T-helper 9 cell (primary cell): ENCODE results near the gene ETFRF1.
A peak's percentile ranks its signal among the peaks of the same experiment; 100 is the strongest.

Source experiments
- DNase-seq: peaks from one replicate; pipeline ENCODE4 v3.0.0-alpha.2; 2020

The ETFRF1 gene

DNA sequence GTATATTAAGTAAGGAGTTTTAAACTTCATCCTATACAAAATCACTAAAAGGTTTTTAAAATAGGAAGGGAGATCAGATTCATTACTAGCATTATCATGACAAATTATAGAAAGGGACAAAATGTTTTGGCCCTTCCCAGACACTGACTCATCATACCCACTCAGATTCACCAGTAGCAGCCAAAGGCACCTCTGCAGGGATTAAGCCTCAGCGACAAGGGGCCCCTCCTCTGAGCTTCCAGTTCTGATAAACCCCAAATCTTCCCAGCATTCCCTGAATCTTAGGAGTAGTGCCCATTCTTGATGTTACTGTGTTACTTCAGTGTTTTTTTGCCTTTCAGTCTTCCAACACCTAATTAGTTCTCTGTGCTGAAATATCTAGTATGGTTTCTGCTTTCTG is 41.2 kb downstream of the ETFRF1 start:
- DNase-seq, result no peak

DNA sequence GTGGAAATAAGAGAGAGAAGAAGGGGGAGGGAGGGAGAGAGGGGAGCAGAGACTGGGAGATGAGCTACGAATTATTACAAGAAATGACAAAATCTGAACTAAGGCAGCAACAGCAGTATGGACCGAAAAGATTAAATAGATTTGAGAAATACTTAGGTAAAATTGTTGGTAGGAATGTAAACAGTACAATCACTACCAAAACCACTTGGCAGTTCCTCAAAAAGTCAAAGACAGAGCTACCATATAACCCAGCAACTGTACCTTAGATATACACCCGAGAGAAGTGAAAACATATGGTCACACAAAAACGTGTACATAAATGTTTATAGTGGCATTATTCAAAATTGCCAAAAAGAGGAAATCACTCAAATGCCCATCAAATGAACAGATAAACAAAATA is 41.6 kb downstream of the ETFRF1 start:
- DNase-seq, result no peak

DNA sequence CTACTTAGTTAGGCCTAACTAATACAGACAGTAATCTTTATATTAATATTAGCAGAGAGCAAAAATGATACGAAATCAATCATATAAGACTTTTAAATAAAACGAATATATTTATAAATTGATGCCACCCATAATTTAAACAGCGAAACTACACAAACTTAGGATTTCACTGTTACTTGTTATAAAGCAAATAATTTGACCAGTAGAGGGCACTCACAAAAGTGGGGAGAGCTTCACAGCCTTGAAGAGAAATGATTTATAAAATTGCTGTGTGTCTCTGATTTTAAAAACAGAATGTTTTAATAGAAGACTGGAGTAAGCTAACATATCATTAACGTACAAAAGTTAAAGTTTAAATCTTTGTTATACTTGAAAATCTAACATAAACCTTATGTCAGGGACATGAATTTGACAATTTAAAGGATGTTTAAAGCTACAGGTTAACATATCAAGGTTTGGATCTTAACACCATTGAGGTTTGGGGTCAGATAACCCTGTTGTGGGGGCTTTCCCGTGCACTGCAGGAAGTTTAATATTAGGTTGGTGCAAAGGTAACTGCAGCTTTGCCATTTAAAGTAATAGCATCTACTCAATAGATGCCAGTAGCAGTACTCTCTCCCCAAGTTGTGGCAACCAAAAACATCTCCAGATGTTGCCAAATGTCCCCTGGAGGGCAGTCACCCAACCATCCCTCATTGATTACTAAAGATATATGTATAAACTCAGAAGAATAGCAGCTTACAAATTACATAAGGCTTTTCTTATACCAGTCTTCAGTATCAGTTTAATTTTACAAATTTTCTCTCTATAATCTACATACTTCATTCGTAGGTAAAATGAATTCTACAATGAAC is 46.4 kb downstream of the ETFRF1 start:
- DNase-seq, result peak; percentile 6

DNA sequence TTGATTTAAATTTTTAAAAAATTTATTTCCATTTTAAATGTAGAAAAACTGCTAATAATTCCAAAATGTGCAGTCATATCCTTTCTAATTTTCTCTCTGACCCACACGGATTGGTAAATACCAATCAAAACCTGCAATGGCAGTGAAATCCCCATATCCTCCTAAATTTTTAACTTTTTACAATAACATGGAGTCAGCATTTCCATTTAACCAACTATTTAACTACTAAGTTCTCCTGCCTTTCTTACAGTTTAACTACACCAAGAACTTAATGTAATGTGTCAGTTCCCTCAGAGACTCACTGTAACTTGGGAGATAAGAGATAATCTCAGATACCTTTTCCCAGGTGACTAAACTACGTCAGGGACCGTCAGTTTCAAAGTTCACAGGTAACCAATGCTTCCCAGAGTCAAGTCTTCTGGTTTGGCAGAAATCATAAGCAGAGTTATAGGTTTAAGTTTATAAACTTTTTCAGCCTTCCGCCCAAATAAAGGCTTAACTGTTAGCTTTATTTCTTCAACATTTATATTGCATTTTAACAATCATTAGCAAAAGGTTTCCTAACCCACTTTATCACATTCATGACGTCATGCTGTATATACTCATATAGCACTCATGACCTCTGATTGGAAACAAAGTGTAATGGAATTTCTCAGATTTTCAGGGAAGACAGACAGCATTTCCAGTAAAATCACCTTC is 48.1 kb downstream of the ETFRF1 start:
- no peak for DNase-seq

DNA sequence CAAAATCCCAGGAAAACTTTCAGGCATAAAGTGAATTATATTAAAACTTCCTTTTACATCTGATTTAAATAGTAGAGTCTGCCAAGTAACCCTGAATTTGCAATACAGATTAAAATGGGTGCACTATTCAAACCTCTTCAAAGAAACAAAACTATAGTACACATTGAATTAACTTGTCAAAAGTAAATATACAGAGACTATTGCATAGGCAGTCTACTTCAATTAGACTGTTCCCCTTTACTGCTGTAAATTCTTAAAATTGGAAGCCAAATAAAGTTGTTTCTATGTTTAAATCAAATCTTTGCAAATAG is 48.6 kb downstream of the ETFRF1 start:
- DNase-seq, result no peak

DNA sequence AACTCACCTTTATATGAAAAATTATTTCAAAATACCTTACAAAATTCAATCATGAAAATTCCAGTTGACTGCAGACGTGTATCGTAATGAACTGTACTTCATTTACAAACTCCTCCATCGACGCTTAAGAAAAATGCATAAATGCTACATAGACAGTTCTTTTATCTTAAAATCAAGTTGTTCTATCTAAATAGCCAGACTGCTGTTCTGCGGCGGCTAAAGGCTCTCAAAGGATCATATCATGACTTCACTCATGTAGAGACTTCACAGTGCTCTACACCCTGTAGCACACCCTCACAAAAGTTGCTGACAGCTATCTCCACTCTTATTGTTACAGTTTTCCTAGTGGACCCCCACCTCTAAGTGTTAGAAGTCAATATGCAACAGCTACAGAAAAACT is 50.5 kb downstream of the ETFRF1 start:
- no peak for DNase-seq

DNA sequence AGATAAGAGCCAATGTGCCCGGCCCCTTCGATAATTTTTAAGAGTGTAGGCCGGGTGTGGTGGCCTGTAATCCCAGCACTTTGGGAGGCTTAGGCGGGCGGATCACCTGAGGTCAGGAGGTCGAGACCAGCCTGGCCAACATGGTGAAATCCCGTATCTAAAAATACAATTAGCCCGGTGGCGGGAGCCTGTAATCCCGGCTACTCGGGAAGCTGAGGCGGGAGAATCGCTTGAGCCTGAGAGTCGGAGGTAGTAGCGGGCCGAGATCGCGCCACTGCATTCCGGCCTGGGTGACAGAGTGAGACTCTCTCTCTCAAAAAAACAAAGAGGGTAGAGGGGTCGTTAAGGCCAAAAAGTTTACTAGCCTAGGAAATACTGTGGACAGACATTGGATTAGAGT is 53.1 kb downstream of the ETFRF1 start:
- no peak for DNase-seq

DNA sequence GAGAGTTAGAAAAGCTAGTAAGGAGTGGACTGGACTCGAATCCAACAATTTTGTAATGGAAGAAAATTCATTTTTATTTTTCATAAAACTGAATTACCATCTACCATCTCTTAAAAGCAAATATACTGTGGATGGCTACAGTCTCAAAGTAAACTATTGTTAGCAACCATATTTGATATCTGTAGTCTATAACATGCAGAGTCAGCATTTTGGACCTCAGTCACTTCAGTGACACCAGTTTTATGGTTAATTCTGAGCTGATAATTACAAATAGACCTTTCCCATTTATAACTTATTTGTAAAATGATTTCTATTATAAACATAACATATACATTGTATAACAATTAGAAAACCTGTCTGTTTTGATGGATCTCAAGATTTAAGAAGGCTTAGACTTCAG is 53.7 kb downstream of the ETFRF1 start:
- DNase-seq, result no peak

DNA sequence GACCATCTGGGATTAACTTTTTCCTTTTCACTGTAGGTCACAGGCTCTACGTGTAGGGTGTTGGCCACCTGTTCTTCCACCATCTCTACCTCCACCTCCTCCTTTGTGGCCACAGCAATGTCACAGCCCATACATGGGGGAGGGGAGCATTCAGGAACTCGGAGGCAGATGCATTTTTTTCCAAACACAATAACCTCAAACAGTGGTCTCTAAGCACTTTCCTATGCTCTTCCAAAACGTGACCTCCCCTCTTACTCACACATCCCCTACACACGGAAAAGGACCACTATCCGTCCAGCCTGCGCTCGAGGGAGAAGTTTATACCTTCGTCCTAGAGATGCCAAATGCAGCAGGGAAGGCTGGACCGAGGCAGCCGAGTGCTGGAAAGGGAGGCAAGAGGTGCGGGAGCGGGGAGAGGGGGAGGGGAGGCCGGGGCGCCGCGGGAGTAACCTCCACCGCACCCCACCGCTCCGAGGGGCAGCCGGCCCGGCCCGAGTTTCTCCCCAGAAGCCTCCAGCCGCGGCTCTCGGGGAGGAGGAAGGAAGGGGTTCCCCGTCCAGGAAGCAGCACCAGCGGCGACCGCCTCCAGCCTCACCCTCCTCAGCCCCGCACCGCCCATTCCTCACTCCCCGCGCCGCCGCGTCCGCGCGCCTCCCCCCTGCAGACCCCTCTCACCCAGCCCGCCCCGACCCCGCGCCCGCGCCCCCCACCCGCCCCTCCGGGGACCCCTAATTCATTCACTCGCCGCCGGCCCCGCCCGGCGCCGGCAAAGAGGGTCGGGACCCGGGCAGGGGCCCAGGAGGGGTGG is 55.1 kb downstream of the ETFRF1 start:
- peak; percentile 46 for DNase-seq

DNA sequence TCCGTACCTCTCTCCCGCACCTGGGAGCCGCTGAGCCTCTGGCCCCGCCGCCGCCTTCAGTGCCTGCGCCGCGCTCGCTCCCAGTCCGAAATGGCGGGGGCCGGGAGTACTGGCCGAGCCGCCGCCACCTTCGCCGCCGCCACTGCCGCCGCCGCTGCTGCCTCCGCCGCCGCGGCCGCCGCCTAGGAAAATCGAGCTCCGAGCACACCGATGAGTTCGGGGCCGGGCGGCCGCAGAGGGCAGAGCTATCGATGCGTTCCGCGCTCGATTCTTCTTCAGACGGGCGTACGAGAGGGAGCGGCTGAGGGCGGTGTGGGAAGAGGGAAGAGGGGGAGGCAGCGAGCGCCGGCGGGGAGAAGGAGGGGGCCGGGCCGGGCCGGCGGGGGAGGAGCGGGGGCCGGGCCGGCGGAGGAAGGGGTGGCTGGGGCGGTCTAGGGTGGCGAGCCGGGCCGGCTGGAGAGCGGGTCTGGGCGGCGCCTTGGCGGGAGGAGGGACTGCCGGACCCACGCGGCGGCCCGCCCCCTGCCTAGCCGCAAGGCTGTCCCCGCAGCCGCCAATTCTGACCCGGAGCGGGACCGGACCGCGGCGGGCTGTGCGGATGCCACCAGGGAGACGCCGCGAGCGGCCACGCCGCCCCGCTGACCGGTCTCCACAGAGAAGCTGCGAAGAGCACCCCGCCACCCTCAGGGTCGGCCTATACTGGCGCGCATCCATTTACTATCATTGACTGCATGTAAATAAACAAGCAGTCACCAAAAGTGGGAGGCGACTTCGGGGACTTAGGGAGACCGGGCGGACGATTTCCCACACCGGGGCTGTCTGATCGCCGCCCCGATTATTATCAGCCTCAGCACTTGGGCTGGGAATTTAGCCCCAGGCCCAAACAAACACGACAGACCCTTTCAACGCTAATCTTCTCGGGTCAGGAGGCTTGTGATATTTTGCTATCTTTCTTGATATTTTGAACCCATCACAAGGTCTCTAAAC is 56.0 kb downstream of the ETFRF1 start, which contains the start of gene KRAS:
TSS of gene KRAS (minus strand) at position 186 of the 987 bp plus-strand sequence.
- peak; percentile 85 for DNase-seq

DNA sequence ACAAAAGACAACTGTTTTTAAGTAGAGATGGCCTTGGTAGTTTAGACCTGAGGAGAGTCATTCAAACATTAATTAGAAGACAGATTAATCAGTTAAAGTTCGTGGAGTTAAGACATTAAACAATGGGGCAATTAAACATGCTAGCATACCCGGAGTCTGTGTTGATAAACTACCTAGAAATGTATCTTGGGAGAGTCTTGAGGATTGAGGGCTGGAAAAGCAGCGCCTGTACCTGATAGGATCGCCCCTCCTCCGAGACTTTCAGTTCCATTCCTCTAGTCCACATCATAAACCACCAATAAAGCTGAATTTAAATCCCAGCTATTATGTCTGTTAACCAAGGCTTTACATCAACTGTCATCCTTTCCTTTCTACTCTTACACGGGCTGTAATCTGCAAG is 56.7 kb downstream of the ETFRF1 start:
- DNase-seq, result no peak

DNA sequence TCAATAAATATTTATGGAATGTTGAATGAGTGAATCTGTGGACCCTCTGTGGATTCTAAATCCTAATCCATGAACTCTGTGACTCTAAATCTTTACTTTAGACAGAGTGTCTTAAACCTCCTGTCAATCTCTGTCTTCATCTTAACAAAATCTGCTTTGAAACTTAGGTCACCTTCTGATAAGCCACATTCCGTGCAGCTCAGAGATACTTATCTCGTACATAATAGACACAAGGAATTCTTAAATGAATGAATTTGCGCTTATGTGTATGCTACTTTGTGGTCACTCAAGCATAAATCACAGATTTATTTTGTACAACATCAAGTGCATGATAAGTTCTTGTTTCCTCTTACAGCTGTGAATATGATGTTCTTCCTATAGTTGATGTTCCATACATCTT is 57.9 kb downstream of the ETFRF1 start:
- DNase-seq, result no peak

DNA sequence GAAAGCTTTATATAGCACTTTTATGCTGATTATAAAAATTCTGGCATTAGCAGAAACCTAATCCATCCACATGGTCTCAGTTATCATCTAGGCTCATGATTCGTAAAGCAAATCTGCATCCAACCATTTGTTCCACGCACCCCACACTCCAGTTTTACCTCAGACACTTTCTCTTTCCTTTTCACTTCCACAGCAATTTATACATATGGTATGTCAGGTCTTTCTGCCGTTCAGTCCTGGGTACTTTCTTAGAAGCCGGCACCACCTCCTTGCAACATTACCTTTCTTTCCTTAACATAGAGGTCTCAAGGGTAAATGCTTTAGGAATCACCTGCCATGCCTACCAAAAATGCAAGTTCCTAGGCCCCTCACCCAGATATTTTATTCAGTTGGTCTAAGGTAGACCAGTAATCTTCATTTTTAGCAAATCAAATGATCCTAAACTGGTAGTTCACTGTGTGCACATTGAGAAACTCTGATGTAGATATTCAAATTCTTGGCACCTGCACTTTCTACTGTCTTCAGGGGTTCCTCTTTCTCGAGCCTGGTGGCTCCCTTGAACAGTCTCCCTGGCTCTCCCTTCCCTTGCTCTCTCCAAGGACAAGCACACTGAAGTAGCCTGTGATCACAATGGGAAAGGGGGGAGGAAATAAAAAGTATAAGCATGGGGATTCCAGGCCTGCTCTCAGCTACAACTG is 58.5 kb downstream of the ETFRF1 start:
- DNase-seq, result no peak

DNA sequence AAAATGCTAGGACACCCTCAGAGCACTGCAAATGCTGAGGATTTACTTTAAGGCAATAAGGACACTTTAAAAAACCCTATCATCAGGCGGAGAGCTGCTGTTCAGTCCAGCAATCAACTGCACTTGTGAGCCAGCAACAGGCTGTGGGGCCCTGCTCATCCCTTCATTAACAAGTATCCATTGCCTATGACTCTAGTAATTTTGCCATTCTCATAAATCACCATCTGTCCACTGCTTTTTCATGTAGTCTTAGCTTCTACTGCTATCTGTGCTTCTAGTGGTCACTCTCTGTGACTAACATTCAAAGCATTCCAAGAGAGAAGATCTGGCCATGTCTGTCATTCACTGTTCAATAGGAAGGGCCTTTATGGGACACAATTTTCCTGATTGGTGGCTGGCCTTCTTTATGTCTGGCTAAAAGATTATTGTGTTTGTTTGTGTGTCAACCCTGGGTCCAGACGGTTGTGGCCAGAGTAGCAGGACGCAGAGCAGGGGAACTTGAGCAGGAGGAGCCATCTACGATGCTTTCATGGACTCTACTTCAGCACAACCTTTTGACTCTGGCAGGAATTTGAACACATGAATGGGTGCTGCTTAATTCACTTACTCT is 59.3 kb downstream of the ETFRF1 start:
- no peak for DNase-seq
